Measurements from ENCODE around the gene RPS6KB1. TPM values are rescaled to one million over a fixed set of nuclear protein-coding genes. Genes with fewer than 3 reads are reported as not detected.
"Not testable (repeated sequence)": the region's sequence is repeated elsewhere in the genome, so short reads cannot be mapped to it uniquely, and the experiment has no call there.

RPS6KB1 gene
- total RNA-seq, 3 donors from 2014 or later (not counting 1 experiment from before 2014, with no cell fraction given): 70.6 to 85.0 (median 78.2) TPM

DNA sequence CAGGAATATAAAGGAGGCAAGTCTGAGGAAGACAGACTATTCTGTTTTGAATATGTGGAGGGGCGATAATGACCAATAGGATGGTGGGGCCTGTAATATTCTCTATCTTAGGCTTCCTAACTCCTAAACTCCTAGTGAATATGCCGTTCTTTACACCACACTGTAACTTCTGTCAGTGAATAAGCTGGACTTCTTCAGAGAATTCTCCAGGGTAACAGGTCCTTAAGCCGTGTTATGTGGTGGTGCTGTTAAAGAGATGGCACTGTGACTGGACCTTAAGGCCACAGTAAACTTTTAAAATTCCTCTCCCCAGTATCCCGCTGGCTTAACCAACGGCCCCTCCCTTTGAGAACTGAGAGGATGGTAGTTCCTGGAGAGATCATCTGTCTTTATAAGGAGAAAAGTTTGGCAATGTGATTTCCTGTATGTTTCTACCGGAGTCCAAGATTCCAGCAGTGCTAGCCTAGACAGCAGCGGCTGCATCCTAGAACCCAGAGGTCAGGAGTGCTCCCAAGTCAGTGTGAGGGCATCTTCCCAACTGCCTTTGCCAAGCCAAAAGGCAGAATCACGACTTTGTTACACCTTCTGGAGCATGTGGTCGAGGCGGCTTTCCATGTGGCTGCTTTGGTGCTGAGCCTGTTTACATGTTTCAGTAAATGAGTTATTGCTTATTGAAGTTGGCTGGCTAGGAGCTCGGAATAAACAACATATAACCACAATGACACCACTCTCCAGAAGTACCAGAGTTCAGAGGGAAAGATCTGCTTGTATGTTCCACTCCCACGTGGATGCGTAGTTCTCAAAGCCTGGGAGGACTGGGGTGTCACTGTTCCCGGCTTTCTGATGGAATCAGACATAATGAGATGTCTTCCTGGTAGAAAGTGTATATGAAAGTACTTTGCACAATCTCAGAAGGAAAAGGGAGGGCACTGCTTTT lies 41.2 kb upstream of the RPS6KB1 start:
- Mint-ChIP-seq H3K27me3 (ENCODE audit: low read depth in 2 of 2) (no peaks in the 10 kb centered on the region), H3K27ac (no peak overlapping the region), H3K9me3 (no peaks in the 10 kb centered on the region), H3K4me1 (peaks cover 7 to 10% of the 10 kb centered on the region in 2 donors), H3K36me3 (no peaks in the 10 kb centered on the region), H3K4me3 (no peak overlapping the region)
- TF ChIP-seq, protein P1, sequence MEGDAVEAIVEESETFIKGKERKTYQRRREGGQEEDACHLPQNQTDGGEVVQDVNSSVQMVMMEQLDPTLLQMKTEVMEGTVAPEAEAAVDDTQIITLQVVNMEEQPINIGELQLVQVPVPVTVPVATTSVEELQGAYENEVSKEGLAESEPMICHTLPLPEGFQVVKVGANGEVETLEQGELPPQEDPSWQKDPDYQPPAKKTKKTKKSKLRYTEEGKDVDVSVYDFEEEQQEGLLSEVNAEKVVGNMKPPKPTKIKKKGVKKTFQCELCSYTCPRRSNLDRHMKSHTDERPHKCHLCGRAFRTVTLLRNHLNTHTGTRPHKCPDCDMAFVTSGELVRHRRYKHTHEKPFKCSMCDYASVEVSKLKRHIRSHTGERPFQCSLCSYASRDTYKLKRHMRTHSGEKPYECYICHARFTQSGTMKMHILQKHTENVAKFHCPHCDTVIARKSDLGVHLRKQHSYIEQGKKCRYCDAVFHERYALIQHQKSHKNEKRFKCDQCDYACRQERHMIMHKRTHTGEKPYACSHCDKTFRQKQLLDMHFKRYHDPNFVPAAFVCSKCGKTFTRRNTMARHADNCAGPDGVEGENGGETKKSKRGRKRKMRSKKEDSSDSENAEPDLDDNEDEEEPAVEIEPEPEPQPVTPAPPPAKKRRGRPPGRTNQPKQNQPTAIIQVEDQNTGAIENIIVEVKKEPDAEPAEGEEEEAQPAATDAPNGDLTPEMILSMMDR (IDR thresholded peaks at IDR 0.05): no peak
- Histone ChIP-seq H3K27ac (ENCODE audit: low read length) (no peak overlapping the region), H3K36me3 (ENCODE audit: control insufficient read depth, insufficient read depth, low read length) (no peaks in the 10 kb centered on the region), H3K4me1 (ENCODE audit: control insufficient read depth, insufficient read depth, low read length) (peaks cover 17% of the 10 kb centered on the region), H3K4me3 (ENCODE audit: low read length) (no peak overlapping the region), H3K27me3 (ENCODE audit: control insufficient read depth, insufficient read depth, low read length) (no peaks in the 10 kb centered on the region), H3K9me3 (ENCODE audit: control insufficient read depth, insufficient read depth, low read length) (no peaks in the 10 kb centered on the region)
- 90% methylated on average over 10 of the region's 14 CpGs for WGBS (ENCODE audit: insufficient coverage)
- no peak for DNase-seq
- intact Hi-C loops (cut with micrococcal nuclease): no loop called here
- ATAC-seq: no peak

- H3K27ac Mint-ChIP-seq; intact Hi-C loops (cut with micrococcal nuclease); H3K9me3 ChIP-seq (ENCODE audit: control insufficient read depth, insufficient read depth, low read length); H3K27me3 ChIP-seq (ENCODE audit: control insufficient read depth, insufficient read depth, low read length); H3K4me3 ChIP-seq (ENCODE audit: low read length); H3K27me3 Mint-ChIP-seq (ENCODE audit: low read depth in 2 of 2); ATAC-seq; H3K4me3 Mint-ChIP-seq; H3K27ac ChIP-seq (ENCODE audit: low read length); H3K36me3 ChIP-seq (ENCODE audit: control insufficient read depth, insufficient read depth, low read length); H3K9me3 Mint-ChIP-seq; H3K36me3 Mint-ChIP-seq; DNase-seq; H3K4me1 Mint-ChIP-seq: not testable (repeated sequence)
- peaks cover 11% of the 10 kb centered on the region for H3K4me1 ChIP-seq (ENCODE audit: control insufficient read depth, insufficient read depth, low read length)
- 96% methylated on average over 7 of the region's 7 CpGs for WGBS (ENCODE audit: insufficient coverage)
Measured at GRCh38 chr17:59852847-59853167, 40.1 kb upstream of the RPS6KB1 start.

GRCh38 chr17:59853168-59853918 lies 39.6 kb upstream of the RPS6KB1 start:
- Mint-ChIP-seq H3K4me1 (peaks cover 7 to 10% of the 10 kb centered on the region in 2 donors), H3K9me3 (no peaks in the 10 kb centered on the region), H3K27ac (no peak overlapping the region), H3K36me3 (no peaks in the 10 kb centered on the region), H3K4me3 (no peak overlapping the region), H3K27me3 (ENCODE audit: low read depth in 2 of 2) (no peaks in the 10 kb centered on the region)
- WGBS (ENCODE audit: insufficient coverage): 89% methylated on average over 13 of the region's 14 CpGs
- no peak overlapping the region for H3K27ac ChIP-seq (ENCODE audit: low read length)
- DNase-seq: peak in 1 of 2 donors; percentile 70
- H3K4me1 ChIP-seq (ENCODE audit: control insufficient read depth, insufficient read depth, low read length): peaks cover 11% of the 10 kb centered on the region
- ATAC-seq: peak in 2 of 3 donors; percentile 50 to 62
- H3K9me3 ChIP-seq (ENCODE audit: control insufficient read depth, insufficient read depth, low read length): no peaks in the 10 kb centered on the region
- TF ChIP-seq, protein P1 (IDR thresholded peaks at IDR 0.05): no peak
- no peak overlapping the region for H3K4me3 ChIP-seq (ENCODE audit: low read length)
- intact Hi-C loops (cut with micrococcal nuclease): no loop called here
- no peaks in the 10 kb centered on the region for H3K36me3 ChIP-seq (ENCODE audit: control insufficient read depth, insufficient read depth, low read length)
- no peaks in the 10 kb centered on the region for H3K27me3 ChIP-seq (ENCODE audit: control insufficient read depth, insufficient read depth, low read length)

- H3K4me1 ChIP-seq (ENCODE audit: control insufficient read depth, insufficient read depth, low read length); H3K27ac ChIP-seq (ENCODE audit: low read length); H3K36me3 ChIP-seq (ENCODE audit: control insufficient read depth, insufficient read depth, low read length): not testable (repeated sequence)
Measured at GRCh38 chr17:59853919-59854729, 38.8 kb upstream of the RPS6KB1 start.

More at GRCh38 chr17:59853919-59854729, 38.8 kb upstream of the RPS6KB1 start:
- H3K27me3 ChIP-seq (ENCODE audit: control insufficient read depth, insufficient read depth, low read length); H3K36me3 Mint-ChIP-seq; H3K4me3 ChIP-seq (ENCODE audit: low read length); intact Hi-C loops (cut with micrococcal nuclease); H3K9me3 ChIP-seq (ENCODE audit: control insufficient read depth, insufficient read depth, low read length); H3K27me3 Mint-ChIP-seq (ENCODE audit: low read depth in 2 of 2); H3K27ac Mint-ChIP-seq; ATAC-seq; H3K4me3 Mint-ChIP-seq; DNase-seq; H3K9me3 Mint-ChIP-seq; H3K4me1 Mint-ChIP-seq: not testable (repeated sequence)
- 96% methylated on average over 10 of the region's 10 CpGs for WGBS (ENCODE audit: insufficient coverage)

Measured in natural killer cell (primary cell).